NCI-H1092 treated with DMSO at 0.1 percent for 48 hours (cell line): Measurements from ENCODE around the gene C9orf50.
A peak's percentile ranks its signal among the peaks of the same experiment; 100 is the strongest.
"Not testable (repeated sequence)": the region's sequence is repeated elsewhere in the genome, so short reads cannot be mapped to it uniquely, and the experiment has no call there.

Source experiments
- DNase-seq: peaks from one replicate; lab custom pipeline; 2025; lab: John Stamatoyannopoulos, UW

The C9orf50 gene

GRCh38 chr9:129648092-129648763 lies 27.3 kb upstream of the C9orf50 start:
- DNase-seq, result no peak

- no peak for DNase-seq
These were observed 26.7 kb upstream of the C9orf50 start for GRCh38 chr9:129647635-129648034.

- no peak for DNase-seq
These were observed 25.8 kb upstream of the C9orf50 start for GRCh38 chr9:129646654-129647053.

- no peak for DNase-seq
These were observed 25.4 kb upstream of the C9orf50 start for GRCh38 chr9:129646252-129646651.

GRCh38 chr9:129644902-129645301 lies 24.0 kb upstream of the C9orf50 start:
- DNase-seq, result no peak

GRCh38 chr9:129644365-129644764 lies 23.5 kb upstream of the C9orf50 start:
- DNase-seq, result no peak

GRCh38 chr9:129643706-129644105 lies 22.8 kb upstream of the C9orf50 start:
- no peak for DNase-seq

GRCh38 chr9:129641750-129642585 lies 21.1 kb upstream of the C9orf50 start, which contains the start of gene ASB6:
ASB6 (minus strand) TSS chr9:129642151; CDS start chr9:129641999, 152 bp downstream.
- DNase-seq, result peak; percentile 88

GRCh38 chr9:129640871-129641749 lies 20.2 kb upstream of the C9orf50 start:
- DNase-seq, result no peak

GRCh38 chr9:129640086-129640870 lies 19.4 kb upstream of the C9orf50 start:
- DNase-seq, result peak; percentile 19

GRCh38 chr9:129639756-129640085 lies 18.8 kb upstream of the C9orf50 start:
- DNase-seq, result no peak

- DNase-seq, result no peak
These were observed 18.2 kb upstream of the C9orf50 start for GRCh38 chr9:129639034-129639630.

GRCh38 chr9:129637673-129638439 lies 17.0 kb upstream of the C9orf50 start:
- DNase-seq, result no peak

GRCh38 chr9:129637102-129637501 lies 16.2 kb upstream of the C9orf50 start:
- no peak for DNase-seq

- not testable (repeated sequence) for DNase-seq
These were observed 15.4 kb upstream of the C9orf50 start for GRCh38 chr9:129636343-129636742.

GRCh38 chr9:129635099-129636065 lies 14.5 kb upstream of the C9orf50 start:
- DNase-seq, result no peak

- no peak for DNase-seq
These were observed 12.9 kb upstream of the C9orf50 start for GRCh38 chr9:129633848-129634247.

GRCh38 chr9:129633207-129633606 lies 12.3 kb upstream of the C9orf50 start:
- no peak for DNase-seq

- DNase-seq, result no peak
These were observed 11.6 kb upstream of the C9orf50 start for GRCh38 chr9:129632460-129632859.
